Esophagus squamous epithelium (tissue), 4 donors: ENCODE data around the gene SOAT2.

Experiments
- CTCF ChIP-seq, 6 experiments: fragments of 450-650 bp in 4 of 6; fragments of 200-600 bp in 2 of 6; sonication (generic) in 2 of 6; IDR thresholded peaks; one replicate each; pipeline ENCODE4 v1.5.1; 2016 to 2019; ENCODE audit warnings: antibody characterized with exemption in 6 of 6, mild to moderate bottlenecking in 4 of 6, moderate library complexity in 4 of 6
- POLR2A ChIP-seq, 4 donors: fragments of 450-650 bp; IDR thresholded peaks; one replicate each; pipeline ENCODE4 v1.6.1; 2017; ENCODE audit warnings: antibody characterized with exemption in 4 of 4, mild to moderate bottlenecking in 4 of 4, moderate library complexity in 3 of 4

GRCh38 chr12:53097207-53097563, 6.1 kb upstream of the SOAT2 start:
- TF ChIP-seq CTCF (IDR thresholded peaks at IDR 0.05) (no peak), POLR2A (IDR thresholded peaks at IDR 0.05) (no peak)
